ENCODE measurements around the gene PTGDS. TPM values are rescaled to one million over a fixed set of nuclear protein-coding genes. Genes with fewer than 3 reads are reported as not detected.

Gene PTGDS
- total RNA-seq, 1 donor = 32.8 TPM

DNA sequence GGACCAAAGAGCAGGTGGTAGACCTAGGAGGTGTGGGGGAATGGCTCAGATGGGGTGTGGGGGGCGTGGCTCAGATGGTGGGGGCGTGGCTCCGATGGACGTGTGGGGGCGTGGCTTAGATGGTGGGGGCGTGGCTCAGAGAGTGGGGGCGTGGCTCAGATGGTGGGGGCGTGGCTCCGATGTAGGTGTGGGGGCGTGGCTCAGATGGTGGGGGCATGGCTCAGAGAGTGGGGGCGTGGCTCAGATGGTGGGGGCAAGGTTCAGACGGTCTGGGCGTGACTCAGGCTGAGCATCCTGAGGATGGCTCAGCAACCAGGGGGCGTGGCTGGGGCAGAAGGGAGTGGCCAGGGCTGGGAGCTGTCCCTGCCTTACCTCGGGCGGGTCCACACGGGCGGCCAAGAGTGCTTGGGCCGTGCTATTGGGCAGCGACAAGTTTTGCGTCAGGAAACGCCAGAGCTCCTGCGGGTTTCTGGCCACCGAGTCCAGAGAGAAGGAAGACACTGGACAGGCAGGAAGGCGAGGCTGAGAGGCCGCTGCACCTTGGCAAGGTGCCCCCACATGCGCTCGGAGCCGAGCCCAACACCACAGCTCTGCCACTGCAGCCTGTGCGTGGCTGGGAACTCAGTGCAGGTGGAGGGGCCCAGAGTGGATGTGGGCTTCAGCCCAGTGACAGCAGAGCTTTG is 44.8 kb downstream of the PTGDS start:
- TF ChIP-seq, protein P1, sequence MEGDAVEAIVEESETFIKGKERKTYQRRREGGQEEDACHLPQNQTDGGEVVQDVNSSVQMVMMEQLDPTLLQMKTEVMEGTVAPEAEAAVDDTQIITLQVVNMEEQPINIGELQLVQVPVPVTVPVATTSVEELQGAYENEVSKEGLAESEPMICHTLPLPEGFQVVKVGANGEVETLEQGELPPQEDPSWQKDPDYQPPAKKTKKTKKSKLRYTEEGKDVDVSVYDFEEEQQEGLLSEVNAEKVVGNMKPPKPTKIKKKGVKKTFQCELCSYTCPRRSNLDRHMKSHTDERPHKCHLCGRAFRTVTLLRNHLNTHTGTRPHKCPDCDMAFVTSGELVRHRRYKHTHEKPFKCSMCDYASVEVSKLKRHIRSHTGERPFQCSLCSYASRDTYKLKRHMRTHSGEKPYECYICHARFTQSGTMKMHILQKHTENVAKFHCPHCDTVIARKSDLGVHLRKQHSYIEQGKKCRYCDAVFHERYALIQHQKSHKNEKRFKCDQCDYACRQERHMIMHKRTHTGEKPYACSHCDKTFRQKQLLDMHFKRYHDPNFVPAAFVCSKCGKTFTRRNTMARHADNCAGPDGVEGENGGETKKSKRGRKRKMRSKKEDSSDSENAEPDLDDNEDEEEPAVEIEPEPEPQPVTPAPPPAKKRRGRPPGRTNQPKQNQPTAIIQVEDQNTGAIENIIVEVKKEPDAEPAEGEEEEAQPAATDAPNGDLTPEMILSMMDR (IDR thresholded peaks at IDR 0.05; ENCODE audit: insufficient read depth, low read length) = no peak
- DNase-seq (ENCODE audit: low read depth) = peak; percentile 34
- H3K4me3 ChIP-seq (ENCODE audit: low read depth, low read length) = no peak overlapping the region

DNA sequence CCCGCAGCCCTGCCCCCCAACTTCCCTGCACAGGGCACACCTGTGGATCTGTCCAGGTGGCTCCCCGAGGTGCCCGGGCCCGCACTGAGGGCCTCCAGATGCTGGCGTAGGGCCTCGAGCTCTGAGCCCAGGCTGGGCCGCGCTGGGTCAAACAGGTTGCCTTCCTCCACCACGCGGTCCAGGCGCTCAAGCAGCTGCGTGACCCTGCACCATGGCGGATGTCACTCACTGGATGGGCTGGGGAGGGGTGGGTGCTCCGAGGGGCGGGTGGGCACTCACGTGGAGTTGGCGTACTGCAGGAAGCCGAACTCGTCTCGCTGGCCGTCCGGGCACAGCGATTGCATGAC is 45.3 kb downstream of the PTGDS start:
- TF ChIP-seq, protein P1 (IDR thresholded peaks at IDR 0.05; ENCODE audit: insufficient read depth, low read length) = no peak

DNA sequence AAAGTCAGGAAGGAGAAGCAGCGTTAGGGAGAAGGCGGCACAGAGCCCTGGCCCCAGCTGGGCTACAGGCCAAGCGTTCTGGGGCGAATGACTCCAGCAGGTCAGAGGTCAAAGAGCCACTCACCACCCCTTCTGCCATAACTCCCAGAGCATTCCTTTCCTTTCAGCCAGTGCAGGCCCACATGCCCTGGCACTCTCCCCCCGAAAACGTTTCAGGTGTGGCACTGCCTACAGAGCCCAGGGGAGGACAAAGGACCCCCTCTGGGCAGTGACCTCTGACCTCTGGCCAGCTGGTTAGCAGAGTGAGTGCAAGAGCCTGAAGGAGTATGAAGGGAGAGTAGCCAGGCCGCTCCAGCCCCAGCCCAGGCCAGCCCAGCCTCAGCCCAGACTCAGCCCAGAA is 45.9 kb downstream of the PTGDS start:
- no peak for DNase-seq (ENCODE audit: low read depth)
- no peak overlapping the region for H3K4me3 ChIP-seq (ENCODE audit: low read depth, low read length)
- TF ChIP-seq, protein P1 (IDR thresholded peaks at IDR 0.05; ENCODE audit: insufficient read depth, low read length) = no peak

More for the DNA sequence above, 45.3 kb downstream of the PTGDS start:
- H3K4me3 ChIP-seq (ENCODE audit: low read depth, low read length) = no peak overlapping the region
- DNase-seq (ENCODE audit: low read depth) = no peak

DNA sequence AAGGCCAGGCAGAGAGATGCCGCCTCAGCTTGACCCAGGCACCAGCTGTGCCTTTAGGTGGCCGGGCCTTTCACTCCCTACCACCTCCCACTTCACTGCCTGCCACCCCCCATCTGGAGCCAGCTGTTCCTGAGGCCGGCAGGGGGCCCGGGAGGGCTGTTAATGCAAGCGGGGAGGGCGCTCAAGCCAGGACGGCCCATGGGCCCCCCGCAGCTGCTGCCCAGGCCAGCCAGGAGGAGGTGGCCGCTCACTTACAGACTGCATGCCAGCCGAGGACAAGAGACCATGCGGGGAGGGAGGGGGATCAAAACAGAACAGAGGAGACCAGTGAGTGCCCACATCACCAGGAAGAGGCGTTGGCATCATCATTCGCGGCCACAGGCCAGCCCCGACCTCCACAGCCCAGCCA is 46.3 kb downstream of the PTGDS start:
- TF ChIP-seq, protein P1 (IDR thresholded peaks at IDR 0.05; ENCODE audit: insufficient read depth, low read length) = no peak
- H3K4me3 ChIP-seq (ENCODE audit: low read depth, low read length) = no peak overlapping the region
- no peak for DNase-seq (ENCODE audit: low read depth)

DNA sequence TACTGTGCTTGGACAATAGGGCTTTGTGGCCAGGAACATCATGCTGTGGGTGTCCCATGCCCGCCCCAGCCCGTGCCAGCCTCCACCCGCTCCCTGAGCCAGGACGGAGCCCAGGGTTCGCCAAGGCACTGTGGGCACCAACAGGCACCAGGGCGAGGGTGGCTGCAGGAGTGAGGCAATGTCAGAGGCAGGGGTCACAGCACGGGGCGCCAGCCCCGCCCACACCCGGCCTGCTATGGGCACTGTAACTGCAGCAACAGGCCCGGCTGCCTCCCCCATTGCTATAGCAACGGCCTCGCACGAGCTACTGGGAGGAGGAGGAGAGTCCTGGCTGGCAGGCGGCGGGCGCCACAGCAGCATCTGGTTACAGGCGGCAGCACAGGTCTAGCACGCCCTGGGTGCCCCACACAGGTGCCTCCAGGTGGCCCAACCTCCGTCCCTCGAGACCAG is 48.2 kb downstream of the PTGDS start:
- no peak for DNase-seq (ENCODE audit: low read depth)
- TF ChIP-seq, protein P1 (IDR thresholded peaks at IDR 0.05; ENCODE audit: insufficient read depth, low read length) = no peak
- no peak overlapping the region for H3K4me3 ChIP-seq (ENCODE audit: low read depth, low read length)

DNA sequence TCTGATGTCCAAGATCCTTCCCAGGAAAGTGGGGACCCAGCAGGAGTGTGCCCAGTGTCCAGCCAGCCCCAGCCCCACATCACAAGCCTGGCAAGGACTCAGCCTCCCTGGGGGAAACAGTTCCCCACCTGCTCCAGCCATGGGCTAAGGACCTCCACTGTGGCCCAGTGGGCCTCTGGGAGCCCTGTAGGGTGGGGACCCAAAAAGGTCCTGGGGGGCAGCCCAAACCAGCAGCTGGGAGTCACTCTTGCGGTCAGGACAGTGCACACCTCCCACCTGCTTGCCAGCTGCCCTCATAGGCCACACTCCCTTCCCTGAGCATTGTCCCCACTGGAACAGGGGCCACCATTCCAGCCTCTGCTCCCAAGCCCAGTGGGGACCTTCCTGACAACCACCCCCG is 49.1 kb downstream of the PTGDS start:
- no peak for DNase-seq (ENCODE audit: low read depth)
- TF ChIP-seq, protein P1 (IDR thresholded peaks at IDR 0.05; ENCODE audit: insufficient read depth, low read length) = no peak
- no peak overlapping the region for H3K4me3 ChIP-seq (ENCODE audit: low read depth, low read length)

DNA sequence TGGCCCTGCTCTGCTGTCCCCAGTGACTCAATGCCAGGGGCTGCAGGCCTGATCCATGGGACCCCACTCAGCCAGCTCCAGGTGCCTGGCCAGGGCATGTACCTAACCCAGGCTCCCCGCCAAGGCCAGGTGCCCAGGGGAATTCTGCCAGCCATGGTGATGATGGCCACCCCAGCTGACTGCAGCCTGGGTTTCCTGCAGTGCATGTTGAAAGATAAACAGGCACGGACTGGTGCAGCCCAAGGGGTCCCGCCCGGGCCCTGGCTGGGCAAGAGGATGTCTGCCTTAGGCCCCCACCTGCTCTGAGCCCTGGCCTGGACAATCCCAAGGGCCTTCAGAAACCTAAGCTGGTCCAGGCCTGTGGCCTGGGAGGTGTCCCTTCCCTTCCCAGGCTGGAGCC is 49.5 kb downstream of the PTGDS start:
- no peak for DNase-seq (ENCODE audit: low read depth)
- H3K4me3 ChIP-seq (ENCODE audit: low read depth, low read length) = peak overlapping the region; percentile 68
- TF ChIP-seq, protein P1 (IDR thresholded peaks at IDR 0.05; ENCODE audit: insufficient read depth, low read length) = no peak
